Stimulated activated CD4-positive, alpha-beta T cell treated with anti-CD3 and anti-CD28 coated beads, Interleukin-15, amount 100 ng/mL, for 24 hours (primary cell): ENCODE results near the gene DNAH1.

ENCODE experiments used
- DNase-seq: peaks from one replicate; pipeline ENCODE4 v3.0.0-alpha.2; 2020

Gene DNAH1

DNA sequence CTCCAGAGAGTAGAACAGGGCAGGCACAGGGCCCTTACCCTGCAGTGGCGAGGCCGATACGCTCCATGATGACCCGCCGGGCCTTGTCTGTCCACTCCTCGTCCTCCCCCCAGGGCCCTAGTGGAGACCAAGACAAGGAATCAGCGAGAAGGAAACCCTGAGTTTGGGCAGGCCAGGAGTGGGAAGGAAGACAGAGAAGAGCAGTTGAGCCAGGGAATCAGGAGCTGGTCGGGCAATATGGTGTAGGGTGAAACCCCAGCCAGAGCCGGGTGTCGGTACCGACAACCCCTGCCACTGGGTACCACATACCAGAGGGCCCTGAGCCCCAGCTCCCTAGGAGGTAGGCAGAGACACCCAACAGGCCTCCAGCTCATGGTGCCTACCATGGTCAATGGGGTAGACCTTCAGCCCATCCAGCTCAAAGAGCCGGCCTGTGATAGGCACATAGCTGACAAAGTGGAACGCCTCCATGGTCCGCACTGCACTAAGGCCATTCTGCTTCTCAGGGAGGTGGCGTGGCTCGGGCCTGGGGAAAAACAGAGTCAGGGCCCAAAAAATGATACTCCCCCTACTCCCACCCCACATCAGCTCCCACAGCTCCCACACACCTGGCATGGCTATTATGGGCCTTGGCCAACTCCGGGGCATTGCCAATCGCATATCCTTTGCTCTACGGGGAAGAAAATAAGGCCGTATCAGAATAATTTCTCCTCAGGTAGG lies 90.8 kb downstream of the DNAH1 start:
- DNase-seq = no peak

DNA sequence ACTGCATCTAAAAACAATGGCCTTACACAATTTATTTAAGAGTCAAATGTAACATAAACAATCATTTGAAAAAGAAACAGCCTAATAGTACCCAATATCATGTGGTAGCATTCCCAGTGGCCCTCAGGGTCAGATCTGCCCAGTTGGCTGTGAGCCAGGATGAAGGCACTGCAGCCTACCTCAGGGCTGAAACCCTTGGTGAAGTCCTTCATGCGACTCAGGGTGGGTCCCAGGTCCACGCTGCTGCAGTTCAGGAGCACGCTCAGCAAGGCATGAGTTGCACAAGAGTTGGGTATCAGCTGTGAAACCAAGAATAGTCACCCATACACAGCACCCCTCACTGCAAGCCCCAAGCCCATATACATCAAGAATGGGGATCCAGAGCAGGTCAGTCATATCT lies 91.7 kb downstream of the DNAH1 start:
- no peak for DNase-seq

DNA sequence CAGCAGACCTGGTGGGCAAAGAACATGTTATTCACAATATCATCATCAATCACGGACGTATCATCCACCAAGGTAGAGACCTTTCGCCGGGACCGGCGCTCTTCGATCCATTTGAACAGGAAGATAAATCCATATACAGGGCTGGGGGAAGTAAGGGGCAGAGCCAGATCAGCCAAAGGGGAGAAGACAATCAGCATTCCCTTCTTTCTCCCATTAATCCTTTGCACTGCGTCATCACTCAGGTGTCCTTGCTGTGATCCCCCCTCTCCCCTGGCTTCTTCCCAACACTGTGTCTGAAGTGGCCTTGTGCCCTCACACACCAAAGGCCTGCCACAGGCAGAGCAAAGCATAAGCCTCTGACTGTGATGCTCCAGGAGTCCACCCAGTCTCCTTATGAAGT lies 92.3 kb downstream of the DNAH1 start:
- DNase-seq = no peak

DNA sequence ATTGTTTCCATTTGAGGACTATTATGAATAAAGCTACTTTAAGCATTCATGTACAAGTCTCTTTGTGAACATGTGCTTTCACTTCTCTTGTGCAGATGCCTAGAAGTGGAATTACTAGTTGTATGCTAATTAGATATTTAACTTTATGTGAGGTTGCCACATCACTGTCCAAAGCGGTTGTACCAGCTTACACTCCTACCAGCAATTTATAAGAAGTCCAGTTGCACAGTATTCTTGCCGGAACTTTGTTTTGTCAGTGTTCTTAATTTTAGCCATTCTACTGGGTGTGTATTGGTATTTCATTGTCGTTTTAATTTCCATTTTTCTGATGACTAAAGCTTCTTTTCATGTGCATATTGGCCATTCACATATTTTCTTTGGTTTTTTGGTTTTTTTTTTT lies 99.7 kb downstream of the DNAH1 start:
- no peak for DNase-seq

DNA sequence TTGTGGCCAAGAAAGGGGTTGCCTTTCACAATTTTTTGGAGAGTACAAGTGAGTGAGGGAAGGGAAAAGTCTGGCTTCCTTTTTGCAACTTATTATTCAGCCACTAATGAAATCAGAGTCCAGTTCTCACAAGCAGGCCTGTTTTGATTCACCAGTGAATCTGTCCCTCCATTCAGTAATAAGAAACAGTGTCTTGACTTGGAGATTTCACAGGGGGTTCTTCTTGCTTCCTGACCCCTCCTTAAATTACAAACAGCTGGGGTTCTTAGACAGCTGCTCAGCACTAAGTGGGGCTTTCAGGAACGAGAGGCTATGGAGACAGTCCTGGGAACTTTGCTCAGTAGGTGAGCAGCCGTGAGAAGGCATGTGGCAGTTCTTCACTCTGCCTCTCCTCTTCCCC lies 104.3 kb downstream of the DNAH1 start:
- no peak for DNase-seq

DNA sequence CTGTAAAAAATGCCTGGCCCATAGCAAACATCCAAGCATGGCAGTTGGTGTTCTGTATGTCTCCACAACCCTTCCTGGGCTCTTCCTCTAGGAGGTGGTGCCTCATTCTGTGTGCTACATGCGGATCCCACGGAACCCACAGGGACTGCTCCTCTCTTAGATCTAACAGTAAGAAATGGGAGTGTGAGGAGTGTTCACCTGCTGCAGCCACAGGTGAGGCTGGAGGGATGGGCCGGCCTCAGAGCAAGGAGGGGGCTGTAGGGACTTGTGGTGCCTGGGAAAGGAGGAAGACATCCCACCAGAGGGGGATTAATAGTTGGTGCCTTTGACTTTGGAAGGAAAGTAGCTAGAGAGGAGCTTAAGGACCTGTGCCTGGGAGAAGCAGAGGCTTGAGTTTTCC lies 106.5 kb downstream of the DNAH1 start:
- DNase-seq = no peak

DNA sequence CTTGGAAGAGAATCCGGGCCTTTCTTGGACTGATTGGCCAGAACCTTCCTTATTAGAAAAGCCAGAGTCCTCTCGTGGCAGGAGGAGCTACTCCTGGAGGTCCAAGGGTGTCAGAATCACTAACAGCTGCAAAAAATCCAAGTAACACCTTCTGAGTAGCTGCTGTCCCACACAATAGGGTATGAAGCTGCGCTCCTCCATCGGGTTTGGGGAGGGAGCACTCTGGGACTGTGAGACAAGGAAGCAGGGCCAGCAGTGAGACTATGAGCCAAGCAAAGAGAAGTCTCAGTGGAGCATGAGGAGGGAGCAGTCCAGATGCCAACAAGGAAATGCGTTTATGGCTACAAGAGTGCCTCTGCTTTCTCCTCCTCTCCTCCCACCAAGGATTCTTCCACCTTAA lies 107.1 kb downstream of the DNAH1 start:
- no peak for DNase-seq

DNA sequence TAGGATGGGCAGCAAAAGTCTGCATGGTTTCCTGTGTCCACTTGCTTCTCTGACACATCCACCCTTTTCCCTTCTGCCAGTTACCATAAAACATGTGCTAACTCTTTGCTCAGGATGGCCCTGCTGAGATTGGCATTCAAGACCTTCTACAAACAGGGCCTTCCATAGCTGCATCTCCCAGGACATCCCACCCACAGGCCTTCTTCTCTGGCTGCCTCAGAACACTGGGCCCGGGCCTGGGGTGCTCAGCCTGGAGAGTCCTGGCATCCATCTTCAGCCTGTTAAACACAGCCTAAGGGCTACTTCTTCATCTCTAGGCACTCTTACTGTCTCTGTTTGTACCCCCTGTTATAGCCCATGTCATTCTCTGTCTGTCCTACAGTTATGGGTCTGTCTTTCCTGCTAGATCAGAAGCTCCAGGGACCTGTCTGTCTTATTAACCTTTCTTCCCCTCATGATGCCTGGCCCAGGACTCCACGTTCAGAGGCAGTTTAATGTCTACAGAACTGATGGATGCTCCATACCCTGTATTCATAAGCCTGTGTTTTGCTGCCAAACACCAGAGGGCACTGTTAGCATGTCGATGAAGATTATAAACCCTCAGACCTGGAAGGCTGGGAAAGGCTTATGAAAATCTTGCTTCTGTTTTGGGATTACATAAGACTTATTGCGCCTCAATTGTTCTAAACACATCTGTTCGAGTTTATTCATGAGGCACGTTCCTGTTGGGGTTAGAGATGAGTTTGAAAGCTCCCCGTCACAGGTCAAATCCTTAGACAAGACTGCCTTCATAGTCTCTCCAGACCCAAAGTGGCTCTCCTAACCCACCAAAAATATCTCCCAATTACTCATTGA lies 112.3 kb downstream of the DNAH1 start:
- peak; percentile 51 for DNase-seq

DNA sequence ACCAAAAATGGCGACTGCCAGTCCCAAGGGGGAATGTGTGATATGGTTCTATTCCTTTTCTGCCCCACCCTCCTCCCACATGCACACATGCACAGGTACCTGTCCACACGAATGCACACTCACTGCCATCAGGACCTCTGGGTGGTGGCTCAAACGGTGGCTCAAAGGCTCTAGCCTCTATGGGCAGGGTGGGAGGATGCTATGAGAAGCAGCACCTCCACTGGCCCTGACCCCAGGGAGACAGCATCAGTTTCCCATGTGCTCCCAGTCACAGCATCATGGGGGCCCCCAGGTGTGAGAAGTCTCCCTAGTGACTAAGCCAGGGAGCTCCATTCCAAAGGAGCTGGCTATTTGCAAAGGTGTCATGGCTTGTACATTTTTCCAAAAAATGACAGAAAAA lies 112.9 kb downstream of the DNAH1 start:
- no peak for DNase-seq

DNA sequence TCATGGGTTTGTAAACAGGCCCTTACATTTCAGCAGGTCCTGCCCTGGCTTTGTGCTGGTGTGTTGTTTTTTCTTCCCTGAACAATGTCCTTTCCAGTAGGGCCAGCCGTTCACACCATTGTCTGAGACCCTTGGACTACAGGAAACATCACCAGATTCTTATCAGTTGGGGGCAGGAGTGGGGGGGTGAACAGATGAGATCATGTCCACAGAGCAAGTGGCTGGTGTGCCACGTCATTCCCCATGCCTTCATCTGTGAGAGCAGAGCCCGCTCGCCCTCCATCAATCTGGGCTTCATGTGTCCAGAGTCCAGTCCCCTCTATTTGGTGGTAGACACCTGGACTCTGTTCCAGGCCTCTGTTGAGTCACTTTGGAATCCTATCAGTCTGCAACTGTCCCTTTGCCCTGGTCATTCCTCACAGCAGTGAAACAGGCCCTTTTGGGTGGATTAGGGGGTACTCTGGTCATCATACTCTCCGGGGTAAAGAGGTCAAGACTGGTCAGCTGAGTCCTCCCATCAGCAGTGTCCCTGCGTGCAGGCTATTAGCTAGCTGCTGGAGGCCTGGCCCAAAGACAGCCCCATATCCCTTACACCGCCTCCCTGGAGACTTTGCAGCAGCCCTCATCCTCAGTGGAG lies 113.8 kb downstream of the DNAH1 start:
- DNase-seq = no peak

DNA sequence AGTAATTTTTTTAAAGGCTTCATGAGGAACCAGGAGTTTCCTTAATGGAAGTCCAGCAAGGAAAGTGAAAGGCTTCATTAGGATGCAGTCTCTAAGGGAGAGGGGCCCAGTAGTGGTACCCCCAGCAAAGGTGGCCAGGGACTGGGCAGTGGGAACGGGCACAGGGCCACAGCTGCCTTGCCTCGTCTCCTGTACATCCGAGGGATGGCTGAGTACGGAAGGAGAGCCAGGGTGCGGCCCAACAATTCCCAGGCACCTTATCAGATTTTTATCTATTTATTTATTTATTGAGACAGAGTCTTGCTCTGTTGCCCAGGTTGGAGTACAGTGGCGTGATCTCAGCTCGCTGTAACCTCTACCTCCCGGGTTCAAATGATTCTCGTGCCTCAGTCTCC lies 114.3 kb downstream of the DNAH1 start:
- no peak for DNase-seq

DNA sequence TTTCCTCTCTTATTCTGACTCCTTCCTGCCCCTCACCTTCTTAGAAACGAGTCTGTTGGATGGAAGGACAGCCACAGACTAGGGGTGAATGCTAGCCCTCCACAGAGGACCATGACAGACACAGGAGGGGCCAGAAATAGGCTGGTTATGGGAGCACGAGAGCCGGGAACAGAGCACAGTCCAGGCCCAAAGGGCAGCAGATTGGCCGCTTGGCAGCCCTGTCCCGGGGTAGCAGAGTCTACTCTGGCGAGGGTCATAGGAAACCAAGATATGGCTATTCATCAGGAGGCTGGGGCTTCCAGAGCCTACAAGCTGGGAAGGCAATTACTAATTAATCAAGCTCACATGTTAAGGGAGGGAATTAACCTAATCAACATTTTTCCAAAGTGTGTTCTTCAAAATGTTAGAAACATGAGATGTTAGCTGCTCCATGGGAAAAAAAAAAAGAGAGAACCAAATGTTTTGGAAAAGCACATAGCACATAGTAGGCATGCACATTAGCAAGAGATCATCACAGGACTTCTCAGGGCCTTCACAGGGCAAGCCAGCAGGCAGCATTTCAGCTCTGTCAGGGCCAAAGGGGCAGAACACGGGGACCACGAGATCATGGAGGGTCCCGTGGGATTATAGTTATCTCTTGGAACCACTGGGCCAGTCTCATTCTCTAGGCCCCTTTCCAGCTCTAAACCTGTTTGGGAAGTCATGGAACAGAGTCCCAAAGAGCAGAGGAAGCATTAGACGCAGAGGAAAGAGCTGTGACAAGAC lies 115.5 kb downstream of the DNAH1 start:
- DNase-seq = no peak

DNA sequence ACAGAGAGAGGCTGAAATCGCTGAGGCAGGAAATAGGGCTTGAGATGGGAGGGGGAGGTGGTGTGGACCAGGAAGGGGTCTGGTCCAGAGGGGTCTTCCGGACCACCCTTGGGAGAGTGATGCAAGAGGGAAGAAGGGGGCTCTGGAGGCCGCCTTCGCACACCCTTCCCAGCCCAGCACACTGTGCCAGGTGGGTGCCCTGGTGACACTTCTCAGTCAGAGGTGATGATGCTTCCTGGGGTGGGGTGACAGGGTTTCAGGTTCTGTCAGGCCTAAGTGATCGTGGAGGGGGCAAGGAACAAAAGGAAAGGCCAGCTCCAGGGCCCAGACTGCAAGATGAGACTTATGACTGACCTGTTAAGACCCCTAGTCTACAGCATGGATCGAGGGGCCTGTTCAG lies 116.1 kb downstream of the DNAH1 start:
- no peak for DNase-seq

DNA sequence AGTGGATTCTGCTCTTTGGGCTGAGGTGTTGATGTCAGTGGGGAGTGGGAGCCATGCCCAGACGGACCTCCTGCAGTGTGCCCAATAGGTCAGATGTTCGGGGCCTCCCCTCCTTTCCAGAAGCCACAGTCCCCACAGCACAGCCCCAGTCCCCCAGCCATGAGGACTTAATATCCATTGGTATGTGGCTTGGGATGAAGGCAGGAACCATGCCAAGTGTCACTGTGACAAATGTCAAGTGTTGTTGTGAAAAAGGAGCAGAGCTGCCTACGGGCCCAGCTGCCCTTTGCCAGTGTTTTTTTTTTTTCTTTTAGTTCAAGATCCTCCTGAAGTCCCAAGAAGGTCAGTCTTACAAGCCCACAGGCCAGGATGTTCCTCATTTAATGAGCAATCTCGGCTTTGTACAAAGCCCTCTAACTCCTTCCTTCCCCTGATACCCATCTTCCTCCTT lies 116.6 kb downstream of the DNAH1 start:
- no peak for DNase-seq

DNA sequence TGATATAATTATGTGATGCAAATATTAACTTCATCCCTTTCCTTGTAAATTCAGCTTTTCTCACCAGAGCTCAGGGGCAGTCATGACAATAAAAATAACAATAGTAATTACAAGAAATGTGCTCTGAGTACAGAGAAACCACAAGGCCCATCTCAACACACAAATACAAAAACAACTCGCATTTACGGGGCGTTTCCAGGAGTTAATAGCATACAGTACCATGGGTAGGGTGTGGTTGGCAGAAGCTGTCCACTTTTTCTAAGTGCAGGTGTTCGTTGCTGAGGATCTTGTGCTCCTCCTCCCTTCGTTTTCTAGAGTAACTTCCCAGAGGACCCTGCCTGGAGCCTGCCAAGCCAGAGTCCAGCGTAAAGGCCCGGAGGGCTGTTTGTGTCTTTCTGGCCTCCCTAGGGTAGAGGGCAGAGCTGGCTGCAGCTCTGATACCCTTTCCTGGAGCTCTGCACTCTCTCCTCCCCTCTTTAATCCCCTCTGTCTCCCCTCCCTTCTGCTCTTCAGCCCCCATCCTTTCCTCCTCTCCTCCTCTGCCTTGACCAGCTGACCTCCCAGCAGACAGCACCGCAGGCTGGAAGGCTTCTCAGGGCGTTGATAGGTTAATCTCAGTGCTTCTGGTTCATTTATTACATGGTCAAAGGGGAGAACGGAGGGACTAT lies 117.3 kb downstream of the DNAH1 start:
- DNase-seq = no peak

DNA sequence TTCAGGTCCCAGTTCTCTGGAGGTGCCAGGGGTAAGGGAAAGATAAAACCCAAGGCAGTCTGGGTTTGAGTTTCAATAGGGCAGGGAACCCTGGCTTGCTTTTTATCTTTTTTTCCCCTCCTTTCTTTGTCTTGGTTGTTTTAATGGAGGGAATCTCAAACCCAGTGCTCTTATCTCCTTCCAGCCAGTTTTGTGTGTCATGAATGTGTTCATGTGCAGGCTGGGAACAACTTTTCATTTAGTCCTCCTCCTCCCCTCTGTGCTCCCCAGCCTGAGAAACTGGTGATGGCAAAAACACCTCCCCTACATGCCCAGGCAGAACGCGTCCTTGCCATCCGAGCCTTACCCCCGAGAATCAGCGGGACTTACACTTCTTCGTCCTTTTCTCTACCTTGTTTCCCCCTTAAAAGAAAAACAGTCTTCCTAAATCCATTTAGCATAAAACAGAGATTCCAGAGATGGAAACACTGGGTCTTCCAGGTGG lies 117.9 kb downstream of the DNAH1 start:
- DNase-seq = no peak

DNA sequence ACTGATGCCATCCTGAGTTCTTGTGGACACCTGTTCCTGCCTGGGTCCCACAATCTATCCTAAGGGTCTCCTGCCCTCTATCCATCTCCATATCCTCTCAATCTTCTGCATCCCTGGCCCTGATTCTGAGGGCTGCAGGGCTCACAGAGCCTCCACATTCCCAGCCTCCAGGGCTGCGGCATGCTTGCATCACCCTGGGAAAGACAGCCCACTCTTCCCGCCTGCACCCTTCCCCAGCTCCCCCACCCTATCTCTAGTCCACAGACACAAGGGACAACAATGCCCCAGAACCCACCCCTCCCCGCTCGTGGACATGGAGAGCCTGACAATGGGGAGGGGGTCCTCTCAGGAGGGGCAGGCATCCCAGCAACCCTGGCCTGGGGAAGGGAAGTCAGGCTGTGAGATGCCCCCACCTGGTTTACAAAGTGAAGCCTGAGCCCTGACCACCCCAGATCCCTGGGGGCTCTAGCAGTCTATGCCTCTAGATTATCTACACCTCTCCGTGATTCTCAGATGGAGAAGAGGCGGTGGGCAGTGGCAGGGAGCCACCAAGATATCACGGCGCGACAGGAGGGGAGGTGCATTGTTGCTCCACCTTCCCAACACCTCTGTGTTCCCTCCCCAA lies 118.5 kb downstream of the DNAH1 start:
- no peak for DNase-seq

DNA sequence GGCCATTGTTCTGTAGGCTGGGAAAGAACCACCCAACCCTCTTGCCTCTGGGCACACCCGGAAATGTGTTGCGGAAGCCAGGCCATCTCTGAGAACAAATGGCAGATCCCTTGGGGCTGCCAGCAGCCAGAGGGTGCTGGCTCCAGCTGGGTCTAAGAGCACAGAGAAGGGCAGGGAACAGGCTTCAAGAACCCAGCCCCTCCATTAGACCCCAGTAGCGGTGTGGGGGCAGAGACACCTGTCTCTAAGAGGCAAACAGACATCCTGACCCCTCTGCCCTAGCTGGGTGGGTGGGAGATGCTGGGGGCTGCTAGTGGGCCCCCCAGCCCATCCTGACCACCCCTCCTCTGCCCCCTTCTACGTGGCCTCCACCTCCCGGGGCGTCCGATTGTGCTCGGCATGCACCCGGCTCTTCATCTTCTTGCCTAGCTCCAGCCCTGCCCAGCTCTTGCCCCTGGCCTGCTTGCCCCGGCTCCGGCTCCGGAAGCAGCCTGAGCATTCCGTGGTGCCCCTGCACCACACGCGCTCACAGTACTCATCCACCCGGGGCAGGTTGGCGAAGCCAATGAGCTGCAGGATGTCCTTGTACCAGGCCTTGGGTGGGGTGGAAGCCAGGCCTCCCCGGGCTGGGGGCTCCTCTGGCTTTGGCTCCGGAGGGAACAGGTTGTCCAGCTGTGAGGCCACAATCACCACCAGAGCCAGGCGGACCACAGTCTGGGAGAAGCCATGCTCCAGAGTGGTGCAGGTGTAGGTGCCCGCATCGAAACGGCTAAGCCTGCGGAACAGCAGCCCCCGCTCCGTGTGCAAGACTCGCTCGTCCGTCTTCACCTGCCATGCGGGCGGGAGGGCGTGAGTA lies 119.4 kb downstream of the DNAH1 start:
- no peak for DNase-seq

DNA sequence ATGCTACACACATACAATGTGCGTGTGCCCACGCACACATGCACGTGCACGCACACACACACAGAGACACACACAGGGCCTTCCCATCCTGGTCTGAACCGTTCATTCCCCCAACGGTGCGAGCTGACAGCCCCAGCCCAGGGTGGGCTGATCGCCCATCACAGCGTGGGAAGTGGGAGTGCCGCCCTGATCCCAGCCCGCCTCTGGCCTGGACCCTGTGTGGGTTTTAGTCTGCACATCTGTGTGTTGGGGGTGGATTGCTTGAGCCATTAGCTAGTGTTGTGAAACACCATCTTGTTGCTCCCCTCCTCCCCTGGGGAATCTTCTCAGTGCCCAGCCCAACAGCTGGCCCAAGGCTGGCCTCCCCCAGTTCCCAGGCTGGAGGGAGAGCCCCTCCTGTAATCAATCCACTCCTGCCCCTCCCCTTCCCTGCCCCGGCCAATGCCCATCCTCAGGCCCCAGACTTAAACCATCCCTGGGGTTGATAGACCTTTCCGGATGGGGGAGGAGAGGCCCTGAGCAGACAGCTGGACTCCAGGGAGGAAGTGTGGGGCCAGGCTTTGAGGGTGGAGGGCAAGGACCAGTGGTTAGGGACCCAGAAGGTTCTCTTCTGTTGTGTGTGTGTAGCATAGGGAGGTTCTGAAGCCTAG lies 120.5 kb downstream of the DNAH1 start:
- DNase-seq = no peak

DNA sequence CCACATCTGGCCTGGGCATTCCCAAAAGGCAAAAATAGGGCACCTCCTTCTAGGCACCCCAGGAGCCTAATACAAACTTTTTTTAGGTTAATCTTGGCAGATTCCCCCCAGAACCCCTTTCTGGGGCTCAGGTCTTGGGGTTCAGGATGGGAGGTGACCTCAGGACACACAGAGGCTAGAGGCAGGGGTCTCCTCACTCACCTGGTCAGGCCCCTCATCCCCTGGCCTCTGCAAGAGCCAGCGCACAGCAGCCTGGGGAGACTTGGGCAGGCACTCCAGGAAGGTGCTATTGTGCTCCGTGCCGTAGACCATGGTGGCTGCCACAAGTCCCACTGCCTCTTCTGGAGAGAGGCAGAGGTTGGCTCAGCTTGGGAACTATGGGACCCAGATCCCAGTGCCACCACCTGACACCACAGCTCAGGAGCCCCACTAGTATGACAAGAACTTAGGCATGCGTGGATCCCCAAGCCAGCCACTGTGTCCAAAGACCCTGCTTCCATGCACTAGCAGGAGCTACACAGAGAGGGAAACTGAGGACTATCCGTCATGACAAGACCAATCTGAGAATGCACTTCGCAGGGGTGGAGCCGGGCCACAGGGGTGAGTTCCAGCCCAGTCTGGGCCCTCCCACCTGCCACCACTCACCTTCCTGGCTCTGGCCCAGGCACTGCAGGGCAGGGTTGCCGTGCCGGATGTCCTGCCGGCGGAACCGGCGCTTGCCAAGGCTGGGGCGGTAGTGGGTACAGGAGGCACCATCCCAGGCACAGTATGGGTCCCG lies 121.4 kb downstream of the DNAH1 start:
- DNase-seq = no peak
